H9 (cell line): ENCODE data around the gene OR11G2. TPM values are rescaled to one million over a fixed set of nuclear protein-coding genes. Genes with fewer than 3 reads are reported as not detected.

ENCODE experiments used
- DNase-seq: peaks from one replicate; pipeline ENCODE4 v3.0.0-alpha.2; 2017
- H2AFZ ChIP-seq: one replicate; pipeline ENCODE4 v1.6.1; 2013; ENCODE audit warnings: mild to moderate bottlenecking, low read length, control low read depth, moderate library complexity
- H2AK5ac ChIP-seq: 2 replicates; pipeline ENCODE4 v1.6.1; 2013; ENCODE audit warnings: low read length, control low read depth, mixed read lengths; ENCODE audit not compliant: insufficient read length
- H2BK120ac ChIP-seq: one replicate; pipeline ENCODE4 v1.6.1; 2013; ENCODE audit warnings: low read depth, mild to moderate bottlenecking, low read length, control low read depth, inconsistent platforms; ENCODE audit not compliant: poor library complexity, severe bottlenecking
- H2BK12ac ChIP-seq: 2 replicates; pipeline ENCODE4 v1.6.1; 2013; ENCODE audit warnings: low read length, control low read depth, mixed read lengths, low read depth; ENCODE audit not compliant: insufficient read length
- H2BK15ac ChIP-seq: 2 replicates; pipeline ENCODE4 v1.6.1; 2013; ENCODE audit warnings: low read depth, low read length, control low read depth
- H2BK20ac ChIP-seq: one replicate; pipeline ENCODE4 v1.6.1; 2013; ENCODE audit warnings: low read depth, mild to moderate bottlenecking, low read length, control low read depth, inconsistent platforms; ENCODE audit not compliant: poor library complexity, severe bottlenecking
- H2BK5ac ChIP-seq: 2 replicates; pipeline ENCODE4 v1.6.1; 2013; ENCODE audit warnings: low read length, control low read depth, mixed read lengths; ENCODE audit not compliant: insufficient read length
- H3K14ac ChIP-seq: 2 replicates; pipeline ENCODE4 v1.6.1; 2013; ENCODE audit warnings: low read length, control low read depth; ENCODE audit not compliant: insufficient read depth
- H3K18ac ChIP-seq: 2 replicates; pipeline ENCODE4 v1.6.1; 2013; ENCODE audit warnings: low read depth, mild to moderate bottlenecking, mixed read lengths, low read length, control low read depth; ENCODE audit not compliant: insufficient read length
- H3K23ac ChIP-seq: 2 replicates; pipeline ENCODE4 v1.6.1; 2013; ENCODE audit warnings: low read length, control low read depth, mixed read lengths, low read depth; ENCODE audit not compliant: insufficient read length
- H3K23me2 ChIP-seq: 2 replicates; pipeline ENCODE4 v1.6.1; 2013; ENCODE audit warnings: low read depth, mild to moderate bottlenecking, mixed read lengths, low read length, control low read depth; ENCODE audit not compliant: insufficient read length, poor library complexity, severe bottlenecking
- H3K27ac ChIP-seq: 2 replicates; pipeline ENCODE4 v1.5.1; 2013; ENCODE audit warnings: low read length, control low read depth, mixed read lengths, low read depth; ENCODE audit not compliant: insufficient read length
- H3K27me3 ChIP-seq: 2 replicates; pipeline ENCODE4 v1.6.1; 2013; ENCODE audit warnings: low read length, control low read depth, inconsistent platforms; ENCODE audit not compliant: insufficient read depth
- H3K4ac ChIP-seq: 2 replicates; pipeline ENCODE4 v1.6.1; 2013; ENCODE audit warnings: low read depth, mild to moderate bottlenecking, control low read depth, inconsistent platforms, low read length, moderate library complexity
- H3K4me1 ChIP-seq: 2 replicates; pipeline ENCODE4 v1.6.1; 2013; ENCODE audit warnings: low read length, control low read depth, inconsistent platforms; ENCODE audit not compliant: insufficient read depth
- H3K4me2 ChIP-seq: 2 replicates; pipeline ENCODE4 v1.6.1; 2013; ENCODE audit warnings: low read length, control low read depth, mixed read lengths; ENCODE audit not compliant: insufficient read length, insufficient read depth
- H3K56ac ChIP-seq: 2 replicates; pipeline ENCODE4 v1.6.1; 2013; ENCODE audit warnings: low read depth, mild to moderate bottlenecking, mixed read lengths, low read length, control low read depth; ENCODE audit not compliant: insufficient read length
- H3K79me1 ChIP-seq: 2 replicates; pipeline ENCODE4 v1.6.1; 2013; ENCODE audit warnings: low read depth, mild to moderate bottlenecking, moderate library complexity, low read length, control low read depth, inconsistent platforms; ENCODE audit not compliant: insufficient read depth, poor library complexity, severe bottlenecking
- H3K79me2 ChIP-seq: 2 replicates; pipeline ENCODE4 v1.6.1; 2013; ENCODE audit warnings: low read length, control low read depth, inconsistent platforms; ENCODE audit not compliant: insufficient read depth
- H3K9ac ChIP-seq: 2 replicates; pipeline ENCODE4 v1.6.1; 2013; ENCODE audit warnings: low read length, control low read depth, mixed read lengths; ENCODE audit not compliant: insufficient read length; ENCODE audit errors: extremely low read depth
- H3K9me3 ChIP-seq: one replicate; pipeline ENCODE4 v1.6.1; 2013; ENCODE audit warnings: low read depth, low read length, inconsistent platforms; ENCODE audit not compliant: control insufficient read depth
- H3T11ph ChIP-seq: one replicate; pipeline ENCODE4 v1.6.1; 2013; ENCODE audit warnings: mild to moderate bottlenecking, low read length, control low read depth, inconsistent platforms
- H4K20me1 ChIP-seq: one replicate; pipeline ENCODE4 v1.6.1; 2013; ENCODE audit not compliant: control insufficient read depth, insufficient read length, insufficient read depth
- H4K5ac ChIP-seq: 2 replicates; pipeline ENCODE4 v1.6.1; 2013; ENCODE audit warnings: low read depth, mild to moderate bottlenecking, mixed read lengths, low read length, control low read depth; ENCODE audit not compliant: insufficient read length
- H4K8ac ChIP-seq: replicated peaks from 2 replicates; pipeline ENCODE4 v1.6.1; 2013; ENCODE audit warnings: low read length, control low read depth, mixed read lengths, low read depth; ENCODE audit not compliant: insufficient read length
- H4K91ac ChIP-seq: 2 replicates; pipeline ENCODE4 v1.6.1; 2013; ENCODE audit warnings: low read depth, mild to moderate bottlenecking, moderate library complexity, mixed read lengths, low read length, control low read depth; ENCODE audit not compliant: insufficient read length
- H3K27ac Mint-ChIP-seq, 3 experiments: 2 replicates in 2 of 3; 3 replicates in 1 of 3; pipeline ENCODE4 v1.8.0; 2020 to 2021; ENCODE audit warnings: mixed read lengths in 3 of 3, mild to moderate bottlenecking in 1 of 3, moderate library complexity in 1 of 3
- H3K27me3 Mint-ChIP-seq: 2 replicates; pipeline ENCODE4 v1.8.0; 2021; ENCODE audit warnings: low read depth, mild to moderate bottlenecking, moderate library complexity, mixed read lengths
- H3K36me3 Mint-ChIP-seq, 3 experiments: 2 replicates in 2 of 3; 3 replicates in 1 of 3; pipeline ENCODE4 v1.8.0; 2020 to 2021; ENCODE audit warnings: low read depth in 3 of 3, mixed read lengths in 3 of 3; ENCODE audit not compliant: insufficient read depth in 1 of 3
- H3K4me1 Mint-ChIP-seq, 2 experiments: 2 replicates each; pipeline ENCODE4 v1.8.0; 2020; ENCODE audit warnings: mixed read lengths in 2 of 2
- H3K4me3 Mint-ChIP-seq, 2 experiments: 2 replicates in 1 of 2; 3 replicates in 1 of 2; pipeline ENCODE4 v1.8.0; 2020 to 2021; ENCODE audit warnings: mild to moderate bottlenecking in 2 of 2, mixed read lengths in 2 of 2, moderate library complexity in 1 of 2
- H3K9me3 Mint-ChIP-seq, 2 experiments: 2 replicates in 1 of 2; 3 replicates in 1 of 2; pipeline ENCODE4 v1.8.0; 2020; ENCODE audit warnings: mild to moderate bottlenecking in 2 of 2, mixed read lengths in 2 of 2, moderate library complexity in 1 of 2
- CTCF ChIP-seq: fragments of 200-600 bp; sonication (generic); conservative IDR thresholded peaks from 3 replicates; pipeline ENCODE4 v1.8.0; 2021; ENCODE audit warnings: antibody characterized with exemption, mild to moderate bottlenecking
- total RNA-seq: library from RNA; stranded (reverse); gene quantifications from 2 replicates; pipeline ENCODE4 v1.2.1, GENCODE V29; 2021

The OR11G2 gene
- total RNA-seq, 1 experiment from 2014 or later = not detected

GRCh38 chr14:20164462-20164861, 26.2 kb upstream of the OR11G2 start:
- no peak overlapping the region for H3T11ph ChIP-seq
- H3K9ac ChIP-seq = no peak overlapping the region
- no peaks in the 10 kb centered on the region for H3K27me3 ChIP-seq
- peaks cover 52% of the 10 kb centered on the region for H3K9me3 ChIP-seq
- no peak overlapping the region for H4K8ac ChIP-seq
- TF ChIP-seq CTCF = no peak
- H3K14ac ChIP-seq = no peak overlapping the region
- H4K20me1 ChIP-seq = no peaks in the 10 kb centered on the region
- H3K27ac ChIP-seq = no peak overlapping the region
- DNase-seq = no peak
- H3K79me2 ChIP-seq = no peaks in the 10 kb centered on the region
- H2AFZ ChIP-seq = no peak overlapping the region
- Mint-ChIP-seq H3K4me3 (no peak overlapping the region), H3K4me1 (no peaks in the 10 kb centered on the region), H3K27me3 (no peaks in the 10 kb centered on the region; the same call in none of the 2 replicates), H3K27ac (no peak overlapping the region), H3K9me3 (peaks cover 90 to 97% of the 10 kb centered on the region in 2 experiments), H3K36me3 (peaks cover 3 to 31% (median 3%) of the 10 kb centered on the region in 3 experiments; a peak in 6 of 7 replicates)
- no peak overlapping the region for H3K4me2 ChIP-seq
- H2BK5ac ChIP-seq = no peak overlapping the region
- no peaks in the 10 kb centered on the region for H3K4me1 ChIP-seq
- no peaks in the 10 kb centered on the region for H3K23me2 ChIP-seq
- no peak overlapping the region for H2BK15ac ChIP-seq
- H2BK12ac ChIP-seq = no peak overlapping the region
- H3K18ac ChIP-seq = no peak overlapping the region
- no peak overlapping the region for H4K91ac ChIP-seq
- no peak overlapping the region for H3K23ac ChIP-seq
- H3K56ac ChIP-seq = no peak overlapping the region
- no peak overlapping the region for H4K5ac ChIP-seq
- no peaks in the 10 kb centered on the region for H3K79me1 ChIP-seq
- no peak overlapping the region for H2BK20ac ChIP-seq
- no peak overlapping the region for H2AK5ac ChIP-seq
- no peak overlapping the region for H2BK120ac ChIP-seq
- H3K4ac ChIP-seq = no peak overlapping the region
